H1 (cell line): ENCODE measurements around the gene OR2T33. TPM values are rescaled to one million over a fixed set of nuclear protein-coding genes. Genes with fewer than 3 reads are reported as not detected.

Source experiments
- CTCF ChIA-PET: fragments of 300-600 bp; sonication (Branson Sonifier 250); formaldehyde crosslinking; loops from one replicate; lab custom pipeline; 2021; ENCODE audit not compliant: partially characterized antibody; lab: Charles Lee
- POLR2A ChIA-PET: fragments of 300-600 bp; sonication (Branson Sonifier 250); formaldehyde crosslinking; loops from one replicate; lab custom pipeline; 2021; ENCODE audit warnings: inconsistent platforms; ENCODE audit not compliant: partially characterized antibody; lab: Charles Lee
- DNase-seq, 2 experiments: peaks; one replicate each; pipeline versions ENCODE4 v3.0.0 to v3.0.0-alpha.2; 2010 to 2022; ENCODE audit warnings: low spot score in 2 of 2, low read depth in 1 of 2, mixed read lengths in 1 of 2
- FAIRE-seq: peaks from 2 replicates; lab custom pipeline; 2011; peaks lifted over from hg19 to GRCh38; lab: Jason Lieb, UNC
- H2AFZ ChIP-seq: 2 replicates; pipeline ENCODE4 v1.8.1; 2012; ENCODE audit warnings: low read length, inconsistent platforms
- H2AK5ac ChIP-seq: 2 replicates; pipeline ENCODE4 v1.6.1; 2013; ENCODE audit warnings: low read depth, low read length
- H2BK120ac ChIP-seq: replicated peaks from 2 replicates; pipeline ENCODE3; 2013; ENCODE audit warnings: low read depth, low read length, inconsistent platforms
- H2BK12ac ChIP-seq: 2 replicates; pipeline ENCODE4 v1.6.1; 2013; ENCODE audit warnings: low read depth, low read length
- H2BK15ac ChIP-seq: 2 replicates; pipeline ENCODE4 v1.6.1; 2013; ENCODE audit warnings: low read length
- H2BK20ac ChIP-seq: 2 replicates; pipeline ENCODE4 v1.6.1; 2013; ENCODE audit warnings: low read length
- H2BK5ac ChIP-seq: 2 replicates; pipeline ENCODE4 v1.6.1; 2013; ENCODE audit warnings: low read depth, low read length
- H3K14ac ChIP-seq: 2 replicates; pipeline ENCODE4 v1.6.1; 2013; ENCODE audit warnings: inconsistent platforms; ENCODE audit not compliant: insufficient read length
- H3K18ac ChIP-seq: 2 replicates; pipeline ENCODE4 v1.6.1; 2013; ENCODE audit warnings: low read length; ENCODE audit errors: extremely low read depth
- H3K23ac ChIP-seq: 2 replicates; pipeline ENCODE4 v1.6.1; 2013; ENCODE audit warnings: inconsistent platforms; ENCODE audit not compliant: insufficient read length
- H3K23me2 ChIP-seq: 2 replicates; pipeline ENCODE4 v1.6.1; 2013; ENCODE audit warnings: low read depth, low read length
- H3K27ac ChIP-seq: 2 replicates; pipeline ENCODE4 v1.6.1; 2011; ENCODE audit warnings: low read depth, low read length, inconsistent platforms
- H3K27me3 ChIP-seq, 4 experiments: replicated peaks in 1 of 4; 1 replicate in 1 of 4; 2 replicates in 3 of 4; pipeline versions ENCODE4 v1.6.1 to v1.8.1; 2011 to 2013; ENCODE audit warnings: low read length in 3 of 4, mild to moderate bottlenecking in 3 of 4, inconsistent platforms in 2 of 4, mixed read lengths in 2 of 4, moderate library complexity in 1 of 4; ENCODE audit not compliant: control insufficient read depth in 3 of 4, insufficient read depth in 3 of 4; ENCODE audit errors: extremely low read depth in 1 of 4
- H3K36me3 ChIP-seq, 4 experiments: 2 replicates each; pipeline versions ENCODE4 v1.6.1 to v1.8.1; 2011 to 2013; ENCODE audit warnings: mild to moderate bottlenecking in 4 of 4, low read length in 3 of 4, moderate library complexity in 2 of 4, control low read depth in 1 of 4, inconsistent platforms in 1 of 4; ENCODE audit not compliant: insufficient read depth in 4 of 4, control insufficient read depth in 2 of 4
- H3K4ac ChIP-seq: replicated peaks from 2 replicates; pipeline ENCODE3; 2013; ENCODE audit warnings: low read length, low read depth, mixed read lengths, inconsistent platforms; ENCODE audit not compliant: insufficient read length
- H3K4me1 ChIP-seq, 4 experiments: replicated peaks in 1 of 4; 1 replicate in 1 of 4; 2 replicates in 3 of 4; pipeline versions ENCODE4 v1.6.1 to v1.8.1; 2011 to 2013; ENCODE audit warnings: low read length in 3 of 4, inconsistent platforms in 2 of 4, mixed read lengths in 1 of 4; ENCODE audit not compliant: insufficient read depth in 4 of 4, control insufficient read depth in 3 of 4
- H3K4me2 ChIP-seq, 2 experiments: 2 replicates each; pipeline versions ENCODE4 v1.6.1 to v1.8.1; 2011 to 2013; ENCODE audit warnings: low read depth in 2 of 2, low read length in 2 of 2, control low read depth in 1 of 2, inconsistent platforms in 1 of 2, mild to moderate bottlenecking in 1 of 2; ENCODE audit not compliant: insufficient read depth in 1 of 2
- H3K4me3 ChIP-seq, 4 experiments: fragments of 200-600, 300-600 bp in 1 of 4; sonication (generic), shearing (Covaris generic), sonication (Bioruptor Twin) in 1 of 4; 2 replicates each; pipeline versions ENCODE4 v1.5.1 to v1.8.1; 2011 to 2016; ENCODE audit warnings: low read length in 4 of 4, low read depth in 3 of 4, control low read depth in 2 of 4, inconsistent platforms in 2 of 4, mild to moderate bottlenecking in 2 of 4, mixed read lengths in 1 of 4, moderate library complexity in 1 of 4; ENCODE audit not compliant: insufficient read depth in 2 of 4; ENCODE audit errors: extremely low read depth in 1 of 4
- H3K56ac ChIP-seq: replicated peaks from 2 replicates; pipeline ENCODE3; 2013; ENCODE audit warnings: low read depth, mild to moderate bottlenecking, mixed read lengths, low read length, inconsistent platforms; ENCODE audit not compliant: insufficient read length
- H3K79me1 ChIP-seq: 2 replicates; pipeline ENCODE4 v1.6.1; 2013; ENCODE audit warnings: low read depth, low read length, control low read depth
- H3K79me2 ChIP-seq, 2 experiments: 2 replicates each; pipeline versions ENCODE4 v1.6.1 to v1.8.1; 2012 to 2013; ENCODE audit warnings: low read length in 2 of 2, mild to moderate bottlenecking in 2 of 2, inconsistent platforms in 1 of 2; ENCODE audit not compliant: insufficient read depth in 2 of 2, control insufficient read depth in 1 of 2
- H3K9ac ChIP-seq, 4 experiments: replicated peaks in 1 of 4; 1 replicate in 1 of 4; 2 replicates in 3 of 4; pipeline versions ENCODE4 v1.6.1 to v1.8.1; 2011 to 2013; ENCODE audit warnings: low read depth in 3 of 4, low read length in 3 of 4, control low read depth in 2 of 4, mild to moderate bottlenecking in 2 of 4, moderate library complexity in 2 of 4, inconsistent platforms in 1 of 4; ENCODE audit errors: extremely low read depth in 1 of 4
- H3K9me3 ChIP-seq, 2 experiments: 2 replicates each; pipeline versions ENCODE4 v1.6.1 to v1.8.1; 2012 to 2013; ENCODE audit warnings: mild to moderate bottlenecking in 2 of 2, moderate library complexity in 2 of 2, control low read depth in 1 of 2, inconsistent platforms in 1 of 2, low read depth in 1 of 2, low read length in 1 of 2, mixed read lengths in 1 of 2; ENCODE audit not compliant: insufficient read depth in 2 of 2
- H4K20me1 ChIP-seq, 2 experiments: replicated peaks in 1 of 2; 2 replicates each; pipeline versions ENCODE3 to v1.8.1; 2011 to 2013; ENCODE audit warnings: inconsistent platforms in 2 of 2, low read length in 2 of 2, mild to moderate bottlenecking in 1 of 2; ENCODE audit not compliant: insufficient read depth in 2 of 2, control insufficient read depth in 1 of 2
- H4K5ac ChIP-seq: 2 replicates; pipeline ENCODE4 v1.6.1; 2013; ENCODE audit warnings: low read length, low read depth, mixed read lengths, inconsistent platforms; ENCODE audit not compliant: insufficient read length
- H4K8ac ChIP-seq: 2 replicates; pipeline ENCODE4 v1.8.0; 2013; ENCODE audit warnings: mild to moderate bottlenecking, moderate library complexity, low read length, inconsistent platforms; ENCODE audit not compliant: insufficient read depth; ENCODE audit errors: extremely low read depth
- H4K91ac ChIP-seq: replicated peaks from 2 replicates; pipeline ENCODE3; 2013; ENCODE audit warnings: low read length, mixed read lengths, inconsistent platforms; ENCODE audit not compliant: insufficient read length
- ATF2 ChIP-seq: IDR thresholded peaks from 2 replicates; pipeline ENCODE4 v1.6.1; 2012; ENCODE audit warnings: low read length, inconsistent platforms
- BACH1 ChIP-seq: IDR thresholded peaks from 2 replicates; pipeline ENCODE4 v1.6.1; 2012; ENCODE audit warnings: low read length, improper control_type of control experiment
- CTBP2 ChIP-seq: IDR thresholded peaks from 2 replicates; pipeline ENCODE4 v1.7.0; 2011; ENCODE audit warnings: borderline replicate concordance, mild to moderate bottlenecking, moderate library complexity, mixed read lengths, low read length; ENCODE audit not compliant: insufficient read depth, insufficient read length
- E2F6 ChIP-seq: IDR thresholded peaks from 2 replicates; pipeline ENCODE4 v1.6.1; 2012; ENCODE audit warnings: inconsistent platforms
- GABPA ChIP-seq: IDR thresholded peaks from 2 replicates; pipeline ENCODE4 v1.6.1; 2011; ENCODE audit warnings: mild to moderate bottlenecking, low read length, moderate library complexity, borderline replicate concordance; ENCODE audit not compliant: insufficient read depth
- HDAC2 ChIP-seq, 2 experiments: fragments of 300-600 bp in 1 of 2; sonication (generic) in 1 of 2; IDR thresholded peaks; 2 replicates each; pipeline ENCODE4 v1.6.1; 2011 to 2012; ENCODE audit warnings: low read depth in 2 of 2, low read length in 2 of 2, mild to moderate bottlenecking in 2 of 2, moderate library complexity in 2 of 2, borderline replicate concordance in 1 of 2, inconsistent platforms in 1 of 2
- PHF8 ChIP-seq: fragments of 200-600 bp; sonication (generic); conservative IDR thresholded peaks from 2 replicates; pipeline ENCODE4 v1.7.1; 2012; ENCODE audit warnings: low read depth, mild to moderate bottlenecking, inconsistent platforms, low read length, moderate library complexity
- POU5F1 ChIP-seq: IDR thresholded peaks from 2 replicates; pipeline ENCODE4 v1.6.1; 2011; ENCODE audit warnings: low read depth, mild to moderate bottlenecking, low read length, moderate library complexity
- RFX5 ChIP-seq: IDR thresholded peaks from 2 replicates; pipeline ENCODE4 v1.6.1; 2011; ENCODE audit warnings: low read depth, low read length, improper control_type of control experiment, borderline replicate concordance
- SP4 ChIP-seq: IDR thresholded peaks from 2 replicates; pipeline ENCODE4 v1.6.1; 2012; ENCODE audit warnings: low read length, inconsistent platforms
- TCF12 ChIP-seq: IDR thresholded peaks from 2 replicates; pipeline ENCODE4 v1.6.1; 2011; ENCODE audit warnings: low read depth, mild to moderate bottlenecking, low read length
- YY1 ChIP-seq: IDR thresholded peaks from 2 replicates; pipeline ENCODE4 v1.6.1; 2011; ENCODE audit warnings: low read depth, mild to moderate bottlenecking, low read length
- WGBS, 2 experiments: shearing (Covaris generic) in 1 of 2; methylation state at CpG; one replicate each; pipeline versions ENCODE4 v1.1.6 to v1.1.7; 2013 to 2015; ENCODE audit warnings: low lambda C conversion rate in 2 of 2, mixed read lengths in 2 of 2, inconsistent platforms in 1 of 2, low coverage in 1 of 2, missing lambda C conversion rate in 1 of 2; ENCODE audit not compliant: insufficient replicate concordance in 2 of 2, insufficient coverage in 1 of 2, insufficient read length in 1 of 2; ENCODE audit errors: extremely low coverage in 1 of 2, missing lambda C conversion rate in 1 of 2; 5-methylcytosine and 5-hydroxymethylcytosine counted together
- polyA plus RNA-seq, 7 experiments: library from polyadenylated mRNA; depleted of rRNA in 3 of 7; stranded (reverse) in 5 of 7; unstranded in 2 of 7; fragments of >200 nt in 5 of 7; fragments of 200-250 nt in 2 of 7; gene quantifications; 1 replicate in 5 of 7; 2 replicates in 1 of 7; 4 replicates in 1 of 7; pipeline versions ENCODE4 v1.2.1 to v1.2.3, GENCODE V29; 2011 to 2013; ENCODE audit warnings: missing spikeins in 2 of 7, mixed read lengths in 2 of 7
- total RNA-seq: library from RNA; stranded (reverse); fragmentation: NEBNext Ultra II Directional; extraction: Animal tissue kit (Norgen Biotek cat#: 25700); gene quantifications from 2 replicates; pipeline ENCODE4 v1.2.1, GENCODE V29; 2021

Gene OR2T33
- total and polyA plus RNA-seq, 2 of the 8 experiments (the other 6 are each of a cell fraction or from before 2014, with no cell fraction given) = not detected

- Histone ChIP-seq H3K4me3 (no peak within 1 kb of the TSS), H2BK20ac (no peak within 1 kb of the TSS), H3K36me3 (no peaks in the 10 kb centered on the region), H3K79me1 (no peaks in the 10 kb centered on the region), H3K9ac (no peak within 1 kb of the TSS), H2BK15ac (no peak within 1 kb of the TSS), H3K27ac (no peak within 1 kb of the TSS), H4K5ac (no peak within 1 kb of the TSS), H4K91ac (no peak within 1 kb of the TSS), H3K4me1 (no peaks in the 10 kb centered on the region), H4K20me1 (no peaks in the 10 kb centered on the region), H3K23me2 (no peaks in the 10 kb centered on the region), H3K23ac (no peak within 1 kb of the TSS), H3K4me2 (no peak within 1 kb of the TSS), H3K14ac (no peak within 1 kb of the TSS), H2BK12ac (no peak within 1 kb of the TSS), H3K27me3 (no peaks in the 10 kb centered on the region), H2AFZ (no peak within 1 kb of the TSS), H3K4ac (no peak within 1 kb of the TSS), H2BK120ac (no peak within 1 kb of the TSS), H3K9me3 (peaks cover 29 to 37% of the 10 kb centered on the region in 2 experiments), H3K56ac (no peak within 1 kb of the TSS), H4K8ac (no peak within 1 kb of the TSS), H2BK5ac (no peak within 1 kb of the TSS), H3K79me2 (no peaks in the 10 kb centered on the region), H2AK5ac (no peak within 1 kb of the TSS), H3K18ac (no peak within 1 kb of the TSS)
- DNase-seq = no peak
- no peak for FAIRE-seq
- CTCF ChIA-PET = no interaction called here
- 73% methylated on average over 1 of the region's 1 CpG; no CpG with 5 or more reads in 1 of the 2 experiments for WGBS, 2 experiments
- POLR2A ChIA-PET = no interaction called here
- TF ChIP-seq E2F6 (no peak), BACH1 (no peak), TCF12 (no peak), CTBP2 (no peak), ATF2 (no peak), RFX5 (no peak), GABPA (no peak), POU5F1 (no peak), PHF8 (no peak), HDAC2 (IDR thresholded peaks at IDR 0.05; ENCODE audit: borderline replicate concordance in 1 of 2, low read depth in 2 of 2, low read length in 2 of 2) (no peak), SP4 (no peak), YY1 (no peak)
These were observed 25.5 kb upstream of the OR2T33 start, which contains the start of gene OR2T12 for GRCh38 chr1:248303324-248303723. OR2T12 (minus strand) TSS chr1:248303424; CDS start chr1:248295578, 7,846 bp downstream.
